Measurements from ENCODE around the gene PRKCB.

Gene PRKCB

DNA sequence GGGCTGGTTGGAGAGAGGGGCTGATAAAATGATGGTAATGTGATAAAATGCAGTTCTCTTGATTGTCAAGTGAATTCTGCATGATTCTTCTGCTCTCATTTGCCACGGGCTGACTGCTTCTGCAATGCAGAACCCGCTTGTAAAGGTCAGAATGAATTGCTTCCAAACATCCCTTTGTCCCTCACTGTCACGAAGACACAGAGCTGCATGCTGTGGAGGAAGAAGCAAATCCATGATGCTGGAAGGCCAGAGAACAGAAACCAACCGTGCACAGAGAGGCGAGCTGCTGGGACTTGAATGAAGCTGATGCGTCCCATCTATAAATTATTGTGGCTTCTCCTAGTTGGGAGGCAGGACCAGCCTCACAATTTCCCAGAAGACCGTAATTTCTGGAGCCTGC, 171.6 kb downstream of the PRKCB start:
- H3K9me2 ChIP-seq (replicated peaks; ENCODE audit: control insufficient read depth, low read length) = no peaks in the 10 kb centered on the region
- TF ChIP-seq EZH2phosphoT487 (IDR thresholded peaks at IDR 0.05; ENCODE audit: borderline replicate concordance, low read length) = no peak
- TF ChIP-seq, protein P1, sequence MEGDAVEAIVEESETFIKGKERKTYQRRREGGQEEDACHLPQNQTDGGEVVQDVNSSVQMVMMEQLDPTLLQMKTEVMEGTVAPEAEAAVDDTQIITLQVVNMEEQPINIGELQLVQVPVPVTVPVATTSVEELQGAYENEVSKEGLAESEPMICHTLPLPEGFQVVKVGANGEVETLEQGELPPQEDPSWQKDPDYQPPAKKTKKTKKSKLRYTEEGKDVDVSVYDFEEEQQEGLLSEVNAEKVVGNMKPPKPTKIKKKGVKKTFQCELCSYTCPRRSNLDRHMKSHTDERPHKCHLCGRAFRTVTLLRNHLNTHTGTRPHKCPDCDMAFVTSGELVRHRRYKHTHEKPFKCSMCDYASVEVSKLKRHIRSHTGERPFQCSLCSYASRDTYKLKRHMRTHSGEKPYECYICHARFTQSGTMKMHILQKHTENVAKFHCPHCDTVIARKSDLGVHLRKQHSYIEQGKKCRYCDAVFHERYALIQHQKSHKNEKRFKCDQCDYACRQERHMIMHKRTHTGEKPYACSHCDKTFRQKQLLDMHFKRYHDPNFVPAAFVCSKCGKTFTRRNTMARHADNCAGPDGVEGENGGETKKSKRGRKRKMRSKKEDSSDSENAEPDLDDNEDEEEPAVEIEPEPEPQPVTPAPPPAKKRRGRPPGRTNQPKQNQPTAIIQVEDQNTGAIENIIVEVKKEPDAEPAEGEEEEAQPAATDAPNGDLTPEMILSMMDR (IDR thresholded peaks at IDR 0.05; ENCODE audit: low read depth, low read length, poor library complexity, severe bottlenecking) = no peak
- no peak overlapping the region for H3K4me2 ChIP-seq (ENCODE audit: low read length)
- H3K36me3 ChIP-seq (ENCODE audit: control insufficient read depth, low read length) = no peaks in the 10 kb centered on the region
- no peaks in the 10 kb centered on the region for H3K79me2 ChIP-seq (ENCODE audit: control insufficient read depth, low read length)
- H3K27ac ChIP-seq (ENCODE audit: low read depth, low read length) = no peak overlapping the region
- 0 out of 2 replicates have a peak, but pooled peaks cover 4% of the 10 kb centered on the region for H4K20me1 ChIP-seq (ENCODE audit: control insufficient read depth, insufficient read depth, low read depth, low read length)
- H3F3A ChIP-seq (ENCODE audit: control insufficient read depth, insufficient read depth) = no peaks in the 10 kb centered on the region
- no peak overlapping the region for H3K4me3 ChIP-seq (ENCODE audit: low read length)
- no peaks in the 10 kb centered on the region for H3K9me3 ChIP-seq (ENCODE audit: control insufficient read depth, insufficient read depth, low read length)
- H3K27me3 ChIP-seq (ENCODE audit: control insufficient read depth, low read length) = peaks cover 12% of the 10 kb centered on the region
- H3K4me1 ChIP-seq (ENCODE audit: control insufficient read depth, low read length) = peaks cover 21% of the 10 kb centered on the region

DNA sequence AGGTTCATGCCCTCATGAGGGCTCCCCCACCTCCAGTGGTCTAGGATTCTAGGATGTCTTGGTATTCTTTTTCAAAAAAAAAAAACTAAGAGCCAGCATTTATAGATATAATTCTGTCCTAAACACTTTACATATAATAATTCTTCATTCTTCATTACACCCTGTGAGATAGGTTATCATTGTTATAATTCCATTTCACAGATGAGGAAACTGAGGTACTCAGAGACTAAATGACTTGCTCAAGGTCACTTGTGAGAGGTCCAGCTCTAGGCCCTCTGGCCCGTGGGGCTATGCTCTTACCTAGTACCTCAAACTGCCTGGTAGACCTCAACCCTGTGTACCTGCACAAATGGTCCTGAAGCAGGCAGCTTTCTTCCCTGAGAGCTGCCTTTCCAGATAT, 172.2 kb downstream of the PRKCB start:
- Histone ChIP-seq H3K27me3 (ENCODE audit: control insufficient read depth, low read length) (peaks cover 12% of the 10 kb centered on the region), H3F3A (ENCODE audit: control insufficient read depth, insufficient read depth) (no peaks in the 10 kb centered on the region), H3K9me2 (replicated peaks; ENCODE audit: control insufficient read depth, low read length) (no peaks in the 10 kb centered on the region), H4K20me1 (ENCODE audit: control insufficient read depth, insufficient read depth, low read depth, low read length) (0 out of 2 replicates have a peak, but pooled peaks cover 4% of the 10 kb centered on the region), H3K27ac (ENCODE audit: low read depth, low read length) (no peak overlapping the region), H3K4me3 (ENCODE audit: low read length) (no peak overlapping the region), H3K9me3 (ENCODE audit: control insufficient read depth, insufficient read depth, low read length) (no peaks in the 10 kb centered on the region), H3K36me3 (ENCODE audit: control insufficient read depth, low read length) (no peaks in the 10 kb centered on the region), H3K4me1 (ENCODE audit: control insufficient read depth, low read length) (peaks cover 21% of the 10 kb centered on the region), H3K4me2 (ENCODE audit: low read length) (no peak overlapping the region), H3K79me2 (ENCODE audit: control insufficient read depth, low read length) (no peaks in the 10 kb centered on the region)
- TF ChIP-seq, protein P1 (IDR thresholded peaks at IDR 0.05; ENCODE audit: low read depth, low read length, poor library complexity, severe bottlenecking) = no peak
- no peak for TF ChIP-seq EZH2phosphoT487 (IDR thresholded peaks at IDR 0.05; ENCODE audit: borderline replicate concordance, low read length)

- H3K9me3 ChIP-seq (ENCODE audit: control insufficient read depth, insufficient read depth, low read length) = no peaks in the 10 kb centered on the region
- TF ChIP-seq, protein P1 (IDR thresholded peaks at IDR 0.05; ENCODE audit: low read depth, low read length, poor library complexity, severe bottlenecking) = no peak
- TF ChIP-seq EZH2phosphoT487 (IDR thresholded peaks at IDR 0.05; ENCODE audit: borderline replicate concordance, low read length) = no peak
- no peak overlapping the region for H3K4me2 ChIP-seq (ENCODE audit: low read length)
Measured at GRCh38 chr16:24009098-24009497, 173.3 kb downstream of the PRKCB start.

More at GRCh38 chr16:24009098-24009497, 173.3 kb downstream of the PRKCB start:
- H3K36me3 ChIP-seq (ENCODE audit: control insufficient read depth, low read length) = no peaks in the 10 kb centered on the region
- H3F3A ChIP-seq (ENCODE audit: control insufficient read depth, insufficient read depth) = no peaks in the 10 kb centered on the region
- no peaks in the 10 kb centered on the region for H3K9me2 ChIP-seq (replicated peaks; ENCODE audit: control insufficient read depth, low read length)
- H4K20me1 ChIP-seq (ENCODE audit: control insufficient read depth, insufficient read depth, low read depth, low read length) = 0 out of 2 replicates have a peak, but pooled peaks cover 4% of the 10 kb centered on the region
- peaks cover 25% of the 10 kb centered on the region for H3K4me1 ChIP-seq (ENCODE audit: control insufficient read depth, low read length)
- H3K27me3 ChIP-seq (ENCODE audit: control insufficient read depth, low read length) = peaks cover 12% of the 10 kb centered on the region
- no peak overlapping the region for H3K4me3 ChIP-seq (ENCODE audit: low read length)
- H3K79me2 ChIP-seq (ENCODE audit: control insufficient read depth, low read length) = no peaks in the 10 kb centered on the region
- no peak overlapping the region for H3K27ac ChIP-seq (ENCODE audit: low read depth, low read length)
